ENCODE data around the gene RANBP1.

RANBP1 gene

DNA sequence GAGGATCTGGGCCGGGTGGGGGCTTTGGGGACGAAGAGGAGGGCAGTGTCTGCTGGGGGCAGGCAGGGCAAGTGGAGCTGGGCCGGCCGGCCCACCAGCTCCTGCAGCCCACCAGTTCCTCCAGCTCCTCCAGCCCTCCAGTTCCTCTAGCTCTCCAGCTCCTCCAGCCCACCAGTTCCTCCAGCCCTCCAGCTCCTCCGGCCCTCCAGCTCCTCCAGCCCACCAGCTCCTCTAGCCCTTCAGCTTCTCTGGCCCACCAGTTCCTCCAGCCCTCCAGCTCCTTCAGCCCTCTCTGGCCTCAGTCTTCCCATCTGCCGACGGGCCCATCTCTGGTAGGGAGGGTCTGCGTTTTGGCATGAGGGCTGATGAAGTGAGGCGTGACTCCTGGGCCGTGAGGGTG is 44.1 kb downstream of the RANBP1 start:
- H3K4me3 ChIP-seq (replicated peaks; ENCODE audit: low read depth, low read length) = no peak overlapping the region
- no peak for DNase-seq (ENCODE audit: extremely low read depth, low read depth)
- TF ChIP-seq, protein P1, sequence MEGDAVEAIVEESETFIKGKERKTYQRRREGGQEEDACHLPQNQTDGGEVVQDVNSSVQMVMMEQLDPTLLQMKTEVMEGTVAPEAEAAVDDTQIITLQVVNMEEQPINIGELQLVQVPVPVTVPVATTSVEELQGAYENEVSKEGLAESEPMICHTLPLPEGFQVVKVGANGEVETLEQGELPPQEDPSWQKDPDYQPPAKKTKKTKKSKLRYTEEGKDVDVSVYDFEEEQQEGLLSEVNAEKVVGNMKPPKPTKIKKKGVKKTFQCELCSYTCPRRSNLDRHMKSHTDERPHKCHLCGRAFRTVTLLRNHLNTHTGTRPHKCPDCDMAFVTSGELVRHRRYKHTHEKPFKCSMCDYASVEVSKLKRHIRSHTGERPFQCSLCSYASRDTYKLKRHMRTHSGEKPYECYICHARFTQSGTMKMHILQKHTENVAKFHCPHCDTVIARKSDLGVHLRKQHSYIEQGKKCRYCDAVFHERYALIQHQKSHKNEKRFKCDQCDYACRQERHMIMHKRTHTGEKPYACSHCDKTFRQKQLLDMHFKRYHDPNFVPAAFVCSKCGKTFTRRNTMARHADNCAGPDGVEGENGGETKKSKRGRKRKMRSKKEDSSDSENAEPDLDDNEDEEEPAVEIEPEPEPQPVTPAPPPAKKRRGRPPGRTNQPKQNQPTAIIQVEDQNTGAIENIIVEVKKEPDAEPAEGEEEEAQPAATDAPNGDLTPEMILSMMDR (IDR thresholded peaks at IDR 0.05; ENCODE audit: low read depth, low read length, missing control alignments) = no peak

DNA sequence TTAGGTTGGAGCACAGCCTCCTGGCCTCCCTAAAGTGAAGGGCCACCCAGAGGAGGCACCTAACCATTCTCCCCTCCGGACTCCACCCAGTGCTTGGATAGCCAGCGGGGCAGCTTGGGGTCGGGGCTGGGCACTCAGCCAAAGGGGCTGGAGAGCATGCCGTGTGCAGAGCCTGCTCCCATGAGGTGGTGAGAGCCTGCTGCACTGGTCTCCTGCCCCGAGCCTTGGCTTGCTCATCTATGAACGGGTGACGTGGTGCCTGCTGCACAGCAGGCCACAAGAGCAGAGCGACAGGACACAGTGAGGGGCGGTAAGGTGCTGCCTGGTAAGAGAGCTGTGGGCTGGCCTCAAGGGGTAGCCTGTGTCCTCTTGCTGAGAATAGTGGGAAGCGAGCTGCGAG is 49.0 kb downstream of the RANBP1 start:
- no peak overlapping the region for H3K4me3 ChIP-seq (replicated peaks; ENCODE audit: low read depth, low read length)
- no peak for DNase-seq (ENCODE audit: extremely low read depth, low read depth)
- TF ChIP-seq, protein P1 (IDR thresholded peaks at IDR 0.05; ENCODE audit: low read depth, low read length, missing control alignments) = no peak

DNA sequence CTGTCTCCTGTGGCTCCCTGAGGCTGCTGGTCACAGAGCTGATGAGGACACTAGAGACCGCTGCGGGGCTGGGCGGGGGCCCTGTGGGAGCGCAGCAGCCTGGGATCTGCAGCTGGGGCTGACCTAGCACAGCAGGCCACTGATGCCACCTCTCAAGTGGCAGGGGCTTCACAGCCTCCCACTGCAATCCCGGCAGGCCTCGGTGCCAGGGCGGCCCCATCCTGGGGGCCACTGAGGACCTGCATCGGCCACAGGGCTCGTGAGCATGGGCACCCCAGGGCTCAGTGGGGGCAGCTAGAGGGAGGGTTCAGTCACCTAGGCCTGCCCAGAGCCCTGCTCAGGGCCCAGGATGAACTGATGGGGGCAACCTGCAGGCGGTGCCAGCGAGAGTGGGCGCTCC is 49.5 kb downstream of the RANBP1 start:
- H3K4me3 ChIP-seq (replicated peaks; ENCODE audit: low read depth, low read length) = no peak overlapping the region
- TF ChIP-seq, protein P1 (IDR thresholded peaks at IDR 0.05; ENCODE audit: low read depth, low read length, missing control alignments) = no peak
- no peak for DNase-seq (ENCODE audit: extremely low read depth, low read depth)

DNA sequence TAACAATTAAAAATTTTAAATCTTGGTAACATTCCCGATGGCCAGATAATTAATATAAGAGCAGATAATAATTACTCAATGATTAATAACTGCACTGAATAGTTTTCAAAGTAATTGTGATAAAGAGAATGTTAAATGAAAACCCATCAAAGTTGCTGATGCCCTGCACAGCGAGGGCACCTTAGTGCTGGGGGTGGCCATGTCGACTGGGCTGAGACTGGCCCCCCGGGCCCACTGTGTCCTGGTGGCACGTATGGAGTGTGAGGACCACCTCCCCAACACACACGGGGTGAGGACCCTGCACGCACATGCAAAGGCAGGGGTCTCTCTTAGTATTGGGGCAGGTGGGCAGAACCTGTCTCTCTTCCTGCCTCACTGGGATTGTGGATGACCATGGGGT is 50.0 kb downstream of the RANBP1 start:
- H3K4me3 ChIP-seq (replicated peaks; ENCODE audit: low read depth, low read length) = no peak overlapping the region
- TF ChIP-seq, protein P1 (IDR thresholded peaks at IDR 0.05; ENCODE audit: low read depth, low read length, missing control alignments) = no peak
- DNase-seq (ENCODE audit: extremely low read depth, low read depth) = no peak

DNA sequence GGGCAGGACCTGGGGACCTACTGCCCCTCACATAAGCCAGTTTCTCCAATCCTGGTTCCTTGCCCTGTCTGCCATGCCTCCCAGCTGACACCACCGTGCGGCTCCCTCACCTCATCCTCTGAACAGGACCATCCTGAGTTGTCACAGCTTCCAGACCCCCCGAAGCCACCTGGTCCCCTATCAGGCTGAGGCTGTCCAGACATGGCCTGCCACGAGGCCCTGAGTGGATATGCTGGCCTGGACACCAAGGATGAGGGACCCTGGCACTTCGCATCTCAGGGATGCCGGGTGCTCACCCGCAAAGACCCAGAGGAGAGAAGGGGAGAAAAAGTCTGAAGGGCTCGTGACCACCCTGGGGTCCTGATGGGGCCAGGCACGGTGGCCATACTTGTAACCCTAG is 50.8 kb downstream of the RANBP1 start:
- DNase-seq (ENCODE audit: extremely low read depth, low read depth) = no peak
- H3K4me3 ChIP-seq (replicated peaks; ENCODE audit: low read depth, low read length) = no peak overlapping the region
- TF ChIP-seq, protein P1 (IDR thresholded peaks at IDR 0.05; ENCODE audit: low read depth, low read length, missing control alignments) = no peak

DNA sequence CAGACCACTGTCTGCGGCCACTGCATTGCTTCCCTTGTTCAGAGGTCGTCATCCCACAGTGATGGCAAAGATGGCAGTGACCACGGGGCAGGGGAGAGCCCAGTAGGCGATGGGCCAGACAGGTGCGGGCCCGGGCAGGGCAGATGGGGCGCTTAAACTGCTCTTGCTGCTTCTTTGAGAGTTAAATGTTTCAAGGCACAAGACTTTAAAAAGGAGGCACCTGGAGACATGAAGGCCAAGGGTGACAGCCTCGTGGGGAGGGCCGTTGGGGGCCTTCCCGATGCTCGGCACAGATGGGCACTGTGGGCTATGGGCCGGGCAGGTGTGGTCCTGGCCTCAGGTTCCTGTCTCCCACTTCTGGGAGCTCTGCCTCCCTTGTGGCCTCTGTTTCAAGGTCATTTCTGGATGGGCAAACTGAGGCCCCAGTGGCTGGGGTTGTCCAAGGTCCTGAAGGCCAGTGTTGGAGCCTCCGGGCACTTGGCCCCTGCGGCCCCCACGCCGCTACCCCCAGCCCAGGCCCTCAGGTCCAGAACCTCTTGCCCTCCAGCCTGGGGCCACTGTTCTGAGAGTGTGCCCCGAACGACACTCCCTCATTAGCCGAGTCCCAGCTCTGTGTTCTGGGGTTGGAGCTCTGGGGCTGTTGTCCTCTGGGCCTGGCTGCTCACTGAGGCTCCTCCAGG is 51.9 kb downstream of the RANBP1 start:
- no peak for DNase-seq (ENCODE audit: extremely low read depth, low read depth)
- TF ChIP-seq, protein P1 (IDR thresholded peaks at IDR 0.05; ENCODE audit: low read depth, low read length, missing control alignments) = no peak

More for the DNA sequence above, 51.9 kb downstream of the RANBP1 start:
- no peak overlapping the region for H3K4me3 ChIP-seq (replicated peaks; ENCODE audit: low read depth, low read length)
